Measurements from ENCODE around the gene FXYD1.
"Not testable (repeated sequence)": the region's sequence is repeated elsewhere in the genome, so short reads cannot be mapped to it uniquely, and the experiment has no call there.

The FXYD1 gene

DNA sequence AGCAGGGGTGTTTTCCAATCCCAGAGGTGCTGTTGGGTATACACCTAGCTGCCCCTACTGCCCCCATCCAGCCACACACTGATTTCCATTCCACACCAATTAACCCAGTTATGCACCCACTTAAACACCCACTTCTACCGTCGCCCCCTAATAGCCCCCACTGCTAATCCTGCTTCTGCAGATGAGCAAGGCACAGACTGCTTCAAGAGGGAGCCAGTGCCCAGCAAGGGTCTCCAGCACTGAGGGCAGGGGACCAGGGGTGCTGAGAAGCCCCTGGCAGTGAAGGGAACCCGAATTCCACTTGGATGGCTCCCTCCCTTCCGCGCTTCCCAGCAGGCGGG is 5.6 kb downstream of the FXYD1 start:
- DNase-seq = no peak

DNA sequence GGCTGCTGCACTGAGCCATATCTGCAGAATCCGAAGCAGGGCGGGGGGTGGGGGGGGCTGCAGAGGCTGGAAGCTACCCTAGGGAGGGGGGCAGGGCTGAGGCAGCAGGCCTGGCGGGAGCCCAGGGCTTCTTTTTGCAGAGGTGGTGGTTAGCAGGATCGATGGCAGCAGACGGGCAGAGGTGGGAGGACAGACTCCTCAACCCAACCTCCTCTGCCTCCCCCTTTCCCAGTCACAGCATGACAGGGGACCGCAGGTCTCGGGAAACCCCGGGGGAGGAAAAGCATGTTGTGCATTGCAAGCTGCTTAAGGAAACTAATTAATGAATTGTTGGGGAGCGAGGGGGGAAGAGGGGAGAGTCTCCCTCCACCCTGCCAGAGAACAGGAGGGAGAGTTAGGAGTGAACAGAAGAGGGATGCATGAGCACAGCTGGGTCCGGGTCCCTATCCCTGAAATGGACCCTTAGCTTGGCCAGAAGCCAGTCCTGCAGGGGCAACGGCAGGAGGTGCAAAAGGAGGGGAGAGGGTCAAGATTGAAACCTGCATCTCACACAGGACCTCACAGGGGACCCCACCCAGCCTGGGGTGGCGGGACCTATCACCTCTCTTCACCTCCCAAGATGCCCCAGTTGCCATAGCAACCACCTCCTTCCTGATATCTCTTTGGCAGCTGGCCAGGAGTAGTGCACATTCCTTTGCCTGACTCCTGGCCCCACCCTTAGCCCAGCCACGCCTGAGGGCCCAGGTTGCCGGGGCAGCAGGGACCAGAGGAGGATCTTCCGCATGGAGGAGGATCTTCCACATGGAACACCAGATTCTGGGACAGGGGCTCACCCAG is 6.2 kb downstream of the FXYD1 start:
- DNase-seq = peak; percentile 63

DNA sequence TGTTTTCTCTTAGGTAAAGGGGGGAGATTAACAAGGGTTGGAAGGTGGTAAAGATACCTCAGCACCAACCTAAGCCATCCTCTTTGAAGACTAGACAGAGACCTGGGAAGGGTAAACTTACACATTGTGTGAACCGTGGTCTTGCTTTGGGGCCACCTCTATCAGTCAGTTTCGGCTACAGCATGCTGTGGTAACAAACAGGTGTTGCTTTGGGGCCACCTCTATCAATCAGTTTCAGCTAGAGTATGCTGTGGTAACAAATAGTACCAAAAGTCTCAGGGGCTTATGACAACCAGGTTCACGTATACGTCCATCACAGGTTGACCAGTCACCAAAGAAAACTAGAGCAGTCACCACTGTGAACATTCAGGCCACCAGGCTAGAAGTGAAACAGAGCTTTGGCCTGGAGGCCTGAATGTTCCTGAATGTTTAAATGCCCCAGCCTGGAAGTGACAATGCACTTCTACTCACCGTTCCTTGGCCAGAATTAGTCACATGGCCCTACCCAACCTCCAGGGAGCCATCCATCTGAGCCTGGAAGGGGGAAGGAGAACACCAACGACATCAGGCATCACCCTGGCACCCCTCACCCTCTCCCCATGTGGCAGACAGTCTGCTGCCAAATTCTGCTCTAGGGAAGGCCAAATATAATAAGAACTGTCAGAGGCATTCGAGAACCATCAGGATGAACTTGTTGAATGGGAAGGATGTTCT is 8.3 kb downstream of the FXYD1 start:
- DNase-seq = no peak

DNA sequence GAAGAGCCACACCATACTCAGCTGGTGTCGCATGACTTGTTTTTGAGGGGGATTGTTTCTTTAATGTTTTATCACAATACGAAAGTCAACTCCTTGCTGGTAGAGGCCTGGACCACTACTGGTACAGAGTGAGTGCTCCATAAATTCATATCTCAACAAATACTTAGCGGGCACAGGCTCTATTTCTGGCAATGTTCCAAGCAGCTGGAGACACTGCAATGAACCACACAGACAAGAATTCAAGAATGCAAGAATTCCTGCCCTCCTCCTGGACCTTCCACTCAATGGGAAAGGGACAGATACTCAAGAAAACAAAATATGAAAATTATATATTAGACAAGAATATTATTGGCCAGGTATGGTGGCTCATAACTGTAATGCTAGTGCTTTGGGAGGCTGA is 10.8 kb downstream of the FXYD1 start:
- DNase-seq = no peak

DNA sequence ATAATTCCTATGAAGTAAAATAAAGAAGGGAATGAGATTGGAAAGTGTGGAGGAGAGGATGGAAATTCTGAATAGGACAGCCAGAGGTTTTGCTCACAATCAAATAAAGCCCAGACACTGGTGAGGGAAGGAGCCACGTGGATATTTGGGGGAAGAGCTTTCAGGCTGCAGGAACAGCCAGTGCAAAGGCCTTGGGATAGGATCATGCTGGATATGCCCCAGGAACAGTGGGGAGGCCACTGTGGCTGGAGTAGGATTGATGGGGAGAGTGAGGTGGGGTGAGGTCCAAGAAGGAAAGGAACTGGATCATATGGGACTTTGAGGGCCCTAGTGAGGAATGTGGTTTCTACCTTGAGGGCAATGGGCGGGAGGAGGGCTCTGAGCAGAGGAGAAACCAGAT is 11.8 kb downstream of the FXYD1 start:
- DNase-seq = no peak

DNA sequence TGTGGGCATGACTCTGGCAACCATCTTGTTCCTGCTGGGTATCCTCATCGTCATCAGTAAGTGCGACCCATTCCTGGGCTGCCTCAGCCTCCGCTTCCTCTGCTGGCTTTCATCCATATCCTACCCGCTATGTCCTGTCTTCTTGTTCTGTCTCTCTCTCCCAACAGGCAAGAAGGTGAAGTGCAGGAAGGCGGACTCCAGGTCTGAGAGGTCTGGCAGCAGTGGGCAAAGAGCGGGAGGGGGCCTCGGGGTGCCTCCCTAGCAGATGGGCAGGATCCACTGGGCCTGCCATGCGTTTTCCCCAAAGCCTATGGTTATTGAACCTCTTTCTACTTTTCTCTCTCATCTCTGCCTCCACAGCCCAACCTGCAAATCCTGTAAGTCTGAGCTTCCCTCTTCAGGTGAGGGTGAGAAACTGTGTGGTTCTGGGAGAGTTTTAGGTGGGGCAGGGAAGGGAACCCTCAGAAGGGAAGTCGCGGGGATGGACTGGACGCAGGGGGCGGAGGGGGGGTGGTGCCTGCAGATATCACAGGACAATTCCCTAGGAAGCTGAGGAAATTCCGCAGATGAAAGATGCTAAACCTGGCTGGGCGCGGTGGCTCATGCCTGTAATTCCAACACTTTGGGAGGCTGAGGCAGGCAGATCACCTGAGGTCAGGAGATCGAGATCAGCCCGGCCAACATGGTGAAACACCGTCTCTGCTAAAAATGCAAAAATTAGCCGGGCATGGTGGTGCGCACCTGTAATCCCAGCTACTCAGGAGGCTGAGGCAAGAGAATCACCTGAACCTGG is 12.8 kb downstream of the FXYD1 start:
- DNase-seq = no peak

DNA sequence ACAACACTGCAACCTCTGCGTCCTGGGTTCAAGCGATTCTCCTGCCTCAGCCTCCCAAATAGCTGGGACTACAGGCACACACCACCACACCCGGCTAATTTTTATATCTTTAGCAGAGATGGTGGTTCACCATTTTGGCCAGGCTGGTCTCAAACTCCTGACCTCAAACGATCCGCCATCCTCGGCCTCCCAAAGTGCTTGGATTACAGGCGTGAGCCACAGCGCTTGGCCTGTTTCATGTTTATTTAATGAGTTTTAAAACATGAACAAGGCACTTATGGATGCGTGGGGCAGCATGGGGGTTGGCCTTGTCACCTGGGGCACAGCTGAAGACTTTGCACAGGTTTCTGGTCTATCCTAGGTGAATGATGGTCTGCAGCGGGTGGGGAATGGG is 14.5 kb downstream of the FXYD1 start:
- not testable (repeated sequence) for DNase-seq

DNA sequence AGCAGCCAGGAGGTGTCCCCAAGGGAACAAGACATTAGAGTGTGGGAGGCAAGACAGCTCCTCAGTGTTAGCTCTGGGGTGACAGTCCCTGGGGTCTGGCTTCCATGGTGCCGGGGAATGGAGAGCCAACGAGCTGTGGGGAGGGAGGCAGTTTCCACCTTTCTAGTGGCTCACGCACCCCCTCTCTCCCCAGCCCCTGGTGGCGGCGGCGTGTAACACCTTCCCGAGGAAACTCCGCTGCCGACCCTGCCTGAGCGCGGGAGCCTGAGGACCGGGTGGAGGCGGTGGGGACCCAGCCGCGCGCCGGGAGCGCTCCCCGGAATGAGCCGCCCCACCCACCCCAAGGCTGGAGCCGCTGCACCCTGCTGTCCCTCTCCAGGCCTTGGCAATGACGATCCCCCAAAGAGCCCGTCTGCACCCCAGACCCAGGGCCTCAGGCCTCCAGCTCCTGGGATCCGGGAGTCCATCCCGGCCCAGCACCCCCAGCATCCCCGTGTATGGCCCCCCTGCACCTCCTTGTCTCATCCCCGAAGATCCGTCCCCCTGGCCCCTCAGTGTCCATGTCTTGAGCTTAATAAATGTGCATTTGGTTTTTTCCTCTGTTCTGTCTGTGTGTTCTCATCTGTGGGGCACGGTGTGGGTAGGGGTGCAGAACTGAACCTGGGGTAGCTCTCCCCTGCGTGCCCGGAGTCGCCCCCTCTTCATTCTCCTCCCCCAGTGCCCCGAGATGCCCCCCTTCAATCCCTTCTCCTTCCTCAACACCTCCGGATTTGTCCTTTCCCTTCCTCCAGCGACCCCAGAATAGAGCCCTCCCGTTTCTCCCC is 15.3 kb downstream of the FXYD1 start:
- peak; percentile 66 for DNase-seq

DNA sequence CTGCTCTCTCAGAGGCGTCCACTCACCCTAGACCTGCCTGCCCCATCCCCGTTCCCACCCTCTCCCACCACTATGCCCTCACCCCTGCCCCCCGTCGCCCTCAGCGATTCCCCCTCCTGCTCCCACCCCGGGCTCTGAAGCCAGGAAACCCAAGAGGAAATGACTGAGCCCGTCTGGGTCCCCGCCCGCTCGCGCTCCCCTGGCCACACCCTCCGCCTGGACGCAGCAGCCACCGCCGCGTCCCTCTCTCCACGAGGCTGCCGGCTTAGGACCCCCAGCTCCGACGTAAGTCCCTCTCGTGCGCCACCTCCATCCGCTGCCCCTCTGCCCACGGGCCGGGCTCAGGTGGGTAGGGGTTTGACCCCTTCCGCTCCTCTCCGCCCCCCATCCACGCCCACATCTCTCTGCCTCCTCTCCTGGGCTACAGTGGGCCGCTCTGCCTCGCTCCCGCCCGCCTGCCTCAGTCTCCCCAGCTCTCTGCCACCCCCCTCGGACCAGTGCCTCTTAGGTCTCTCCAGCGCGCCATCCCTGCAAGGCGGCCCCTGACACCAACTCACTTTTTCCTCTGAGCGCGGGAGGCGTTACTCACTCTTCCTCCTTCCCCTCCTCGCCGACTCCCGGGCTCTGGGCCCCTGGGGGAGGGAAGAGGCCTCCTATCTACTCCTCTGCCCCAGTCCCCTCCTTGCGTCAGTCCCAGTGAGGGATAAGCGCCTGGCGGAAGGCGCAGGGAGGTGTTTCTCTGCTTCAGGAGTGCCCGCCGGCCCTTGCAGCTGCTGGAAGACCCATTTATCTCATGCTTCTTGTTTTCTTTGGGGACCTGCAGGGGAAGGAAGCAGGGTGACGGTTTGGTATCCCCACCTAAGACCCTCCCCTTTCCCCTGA is 16.1 kb downstream of the FXYD1 start, which contains the start of gene FXYD5:
Gene FXYD5, plus strand, starts transcription at position 211 of the 882 bp plus-strand sequence. CDS start 816 bp downstream, outside the sequence.
- peak; percentile 67 for DNase-seq

DNA sequence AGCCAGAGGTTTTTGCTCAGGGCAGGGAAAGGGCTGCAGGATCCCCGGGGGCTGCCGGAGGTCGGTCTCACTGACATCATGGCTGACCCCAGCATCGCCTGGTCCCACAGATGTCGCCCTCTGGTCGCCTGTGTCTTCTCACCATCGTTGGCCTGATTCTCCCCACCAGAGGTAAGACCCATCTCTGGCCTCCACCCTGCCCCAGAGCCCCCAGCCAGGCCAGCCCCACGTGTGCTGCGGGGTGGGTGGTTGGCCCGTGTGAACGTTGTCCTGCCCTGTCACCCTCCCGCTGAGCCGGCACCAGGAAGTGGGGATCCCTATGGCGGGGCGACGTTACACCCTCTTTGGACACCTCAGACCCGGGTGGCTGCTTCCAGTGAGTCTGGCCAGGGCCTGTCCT is 16.8 kb downstream of the FXYD1 start:
- no peak for DNase-seq

DNA sequence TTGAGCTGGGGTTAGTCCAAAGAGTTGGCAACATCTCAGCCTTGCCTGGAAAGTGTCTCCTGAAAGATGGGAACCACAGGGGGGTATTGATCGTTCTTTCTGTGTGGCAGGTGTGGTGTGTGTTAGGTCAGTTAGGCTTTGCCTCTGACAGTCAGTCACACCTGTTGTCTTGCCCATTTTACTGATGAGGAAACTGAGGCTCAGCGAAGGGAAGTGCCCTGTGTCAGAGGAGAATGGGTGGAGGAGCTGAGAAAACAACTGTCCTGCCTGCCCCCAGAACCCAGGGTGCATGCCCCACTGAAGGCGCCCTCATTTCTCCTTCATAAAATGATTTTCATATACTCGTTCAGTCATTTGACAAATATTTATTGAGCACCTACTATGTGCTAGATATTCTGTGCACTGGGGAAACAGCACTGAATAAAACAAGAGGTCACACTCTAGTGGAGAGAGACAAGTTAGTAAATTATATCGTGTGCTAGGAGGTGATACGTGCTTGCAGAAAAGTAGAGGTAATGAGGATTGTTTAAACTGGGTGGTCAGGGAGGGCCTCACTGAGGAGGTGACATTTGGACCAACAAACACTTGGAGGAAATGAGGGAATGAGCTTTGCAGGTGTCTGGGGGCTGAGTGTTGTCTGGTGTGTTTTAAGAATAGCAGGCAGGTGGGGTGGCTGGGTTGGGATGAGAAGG is 17.5 kb downstream of the FXYD1 start:
- no peak for DNase-seq

DNA sequence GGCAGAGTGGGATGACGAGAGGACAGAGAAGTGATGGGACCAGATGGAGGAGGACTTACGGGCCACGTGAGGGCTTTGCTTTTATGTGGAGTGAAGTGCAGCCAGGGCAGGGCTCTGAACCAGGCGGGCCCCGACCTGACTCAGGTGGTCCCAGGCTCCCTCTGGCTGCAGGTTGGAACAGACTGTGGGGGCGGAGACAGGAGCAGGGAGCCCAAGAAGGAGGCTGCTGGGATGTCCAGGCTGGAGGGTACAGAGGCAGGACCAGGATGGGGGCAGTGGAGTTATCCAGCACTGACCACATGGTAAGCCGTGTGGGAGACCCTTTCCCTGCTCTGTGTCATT is 18.0 kb downstream of the FXYD1 start:
- no peak for DNase-seq

DNA sequence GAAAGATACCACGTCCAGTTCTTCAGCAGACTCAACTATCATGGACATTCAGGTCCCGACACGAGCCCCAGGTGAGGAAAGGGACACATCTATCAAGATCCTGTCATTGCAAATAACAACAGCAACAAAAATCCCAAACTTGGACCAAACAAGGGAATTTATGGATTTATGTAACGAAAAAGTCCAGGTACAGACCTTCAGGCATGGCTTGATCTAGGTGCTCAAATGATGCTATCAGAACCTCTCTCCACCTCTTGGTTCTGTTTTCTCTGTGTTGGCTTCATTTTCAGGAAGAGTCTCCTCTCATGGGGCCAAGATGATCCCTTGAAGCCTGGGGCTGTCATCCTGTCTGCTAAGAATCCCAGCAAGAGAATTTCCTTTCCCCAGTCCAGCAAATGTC is 18.8 kb downstream of the FXYD1 start:
- no peak for DNase-seq

DNA sequence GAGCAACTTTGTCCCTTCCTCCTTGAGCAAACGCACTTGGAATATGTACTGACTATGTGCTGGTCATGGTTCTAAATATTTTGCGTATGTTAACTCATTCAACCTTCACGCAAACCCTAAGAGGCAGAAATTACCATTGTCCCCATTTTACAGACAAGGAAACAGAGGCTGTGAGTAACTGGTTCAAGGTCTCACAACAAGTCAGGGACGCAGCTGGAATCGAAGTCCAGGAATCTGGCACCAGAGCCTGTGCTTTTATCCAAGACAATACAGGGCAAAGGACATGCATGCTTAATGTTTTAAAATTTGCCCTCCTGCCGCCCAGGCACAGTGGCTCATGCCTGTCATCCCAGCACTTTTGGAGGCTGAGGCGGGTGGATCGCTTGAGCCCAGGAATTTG is 21.0 kb downstream of the FXYD1 start:
- no peak for DNase-seq

DNA sequence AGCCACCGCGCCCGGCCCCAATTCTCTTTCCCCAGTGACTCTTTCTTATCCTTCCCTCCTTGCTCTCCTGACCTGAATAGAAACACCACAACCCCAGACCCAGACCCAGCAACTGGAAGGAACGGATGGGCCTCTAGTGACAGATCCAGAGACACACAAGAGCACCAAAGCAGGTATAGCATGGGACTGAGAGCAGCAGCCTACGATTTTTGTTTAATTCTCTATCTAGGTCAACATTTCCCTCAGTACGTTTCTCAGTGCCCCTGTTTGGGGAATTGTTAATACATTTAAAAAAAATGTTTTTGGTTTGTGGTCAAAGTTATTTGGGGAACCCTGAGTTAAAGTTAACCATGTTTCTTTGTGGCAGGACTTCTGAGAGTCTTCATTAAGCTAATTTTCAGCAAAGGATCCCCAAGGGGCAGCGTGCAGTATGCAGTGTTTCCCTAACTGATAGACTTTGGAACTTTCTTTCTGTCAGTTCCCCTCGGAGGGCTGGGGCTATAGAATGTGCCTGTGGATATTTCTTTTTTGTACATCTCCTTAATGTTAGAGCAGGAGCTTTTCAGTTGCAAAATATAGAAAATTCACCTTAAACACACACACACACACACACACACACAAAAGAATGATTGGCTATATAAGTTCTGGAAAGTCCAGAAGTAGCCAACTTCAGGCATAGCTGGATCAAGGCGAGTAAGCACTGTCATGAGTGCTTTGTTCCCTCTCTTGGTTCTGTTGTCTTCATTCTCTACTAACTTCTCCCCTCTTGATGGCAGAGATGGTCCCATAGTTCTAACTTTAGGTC is 22.2 kb downstream of the FXYD1 start:
- DNase-seq = no peak

DNA sequence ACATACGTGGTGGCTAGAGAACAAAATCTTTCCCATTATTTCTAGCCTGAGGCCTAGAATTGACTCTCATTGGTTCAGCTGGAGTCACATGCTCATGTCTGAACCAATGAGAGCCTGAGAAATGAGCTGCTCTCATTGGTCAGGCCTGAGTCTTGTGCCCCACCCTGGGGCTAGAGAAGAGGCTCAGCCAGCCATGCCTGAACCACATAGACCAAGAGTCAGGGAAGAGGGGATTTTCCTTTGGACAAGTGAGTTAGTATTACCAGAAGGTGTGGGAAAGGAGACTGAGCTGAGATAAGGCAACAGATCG is 22.8 kb downstream of the FXYD1 start:
- DNase-seq = no peak

DNA sequence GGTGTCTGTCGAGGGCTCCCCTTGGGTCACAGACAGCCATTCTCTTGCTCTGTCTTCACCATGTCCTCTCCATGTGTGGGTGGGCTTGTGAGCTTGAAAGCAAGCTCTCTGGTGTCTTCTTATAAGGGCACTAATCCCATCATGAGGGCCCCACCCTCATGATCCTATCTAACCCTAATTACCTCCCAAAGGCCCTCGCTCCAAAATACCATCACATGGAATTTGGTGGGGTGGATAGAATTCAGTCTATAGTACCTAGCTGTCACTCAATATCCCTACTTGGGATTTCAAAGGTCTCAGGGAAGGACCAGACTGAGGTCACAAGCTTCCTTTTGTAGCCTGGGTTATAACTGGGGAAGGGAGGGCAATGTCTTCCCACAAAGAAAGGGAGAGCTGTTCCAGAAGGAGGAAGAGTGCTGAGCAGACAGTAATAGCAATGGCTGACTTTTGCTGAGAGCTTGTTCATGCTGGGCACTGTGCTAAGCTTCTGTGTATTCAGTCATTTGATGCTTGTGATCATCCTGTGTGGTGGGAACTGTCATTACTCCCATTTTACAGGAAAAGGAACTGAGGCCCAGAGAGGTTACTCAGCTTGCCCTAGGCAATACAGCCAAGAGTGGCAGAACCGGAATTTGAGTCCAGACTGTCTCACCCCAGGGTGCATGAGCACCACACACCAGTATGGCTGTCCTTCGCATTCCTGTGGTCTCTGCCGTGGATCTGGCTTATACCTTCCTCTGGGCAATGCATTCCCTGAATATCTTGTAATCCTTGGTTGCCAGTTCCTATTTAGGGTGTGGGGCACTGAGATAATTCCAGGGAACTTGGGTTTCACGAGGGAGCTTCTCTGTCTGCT is 24.1 kb downstream of the FXYD1 start:
- DNase-seq = no peak

DNA sequence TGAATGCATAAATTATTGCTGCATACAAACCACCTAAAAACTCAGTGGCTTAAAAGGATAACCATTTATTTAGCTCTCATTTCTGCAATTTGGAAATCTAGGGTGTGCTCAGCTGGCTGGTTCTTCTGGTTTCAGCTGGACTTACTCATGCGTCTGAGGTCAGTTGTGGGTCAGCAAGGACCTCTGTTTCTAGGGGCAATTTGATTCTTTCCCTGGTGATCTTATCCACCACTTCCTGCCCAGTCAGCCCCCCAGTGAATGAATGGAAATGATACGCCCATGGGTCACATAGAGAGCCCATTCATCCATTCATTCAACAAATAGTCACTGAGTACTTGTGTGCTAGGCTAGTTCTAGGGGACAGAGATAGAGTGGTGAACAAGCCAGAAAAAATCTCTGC is 25.8 kb downstream of the FXYD1 start:
- DNase-seq = no peak
